Uterus (tissue), 4 donors: ENCODE data around the gene ARHGAP5. TPM values are rescaled to one million over a fixed set of nuclear protein-coding genes. Genes with fewer than 3 reads are reported as not detected.

Source experiments
- DNase-seq, 2 donors: peaks; one replicate each; pipeline ENCODE4 v3.0.0-alpha.2; 2019 to 2020
- H3K27ac ChIP-seq, 2 donors: fragments of 200-600 bp; sonication (generic); 1 replicate in 1 of 2; 2 replicates in 1 of 2; pipeline ENCODE4 v1.5.1; 2016 to 2018
- H3K27me3 ChIP-seq, 2 donors: fragments of 200-600 bp; sonication (generic); one replicate each; pipeline ENCODE4 v1.5.1; 2018 to 2019; ENCODE audit warnings: control low read depth in 1 of 2
- H3K36me3 ChIP-seq, 2 donors: fragments of 200-600 bp; sonication (generic); one replicate each; pipeline ENCODE4 v1.5.1; 2019; ENCODE audit warnings: control low read depth in 1 of 2
- H3K4me1 ChIP-seq, 2 donors: fragments of 200-600 bp; sonication (generic); one replicate each; pipeline ENCODE4 v1.5.1; 2018 to 2019; ENCODE audit warnings: control low read depth in 1 of 2
- H3K4me3 ChIP-seq, 2 donors: fragments of 200-600 bp; sonication (generic); 1 replicate in 1 of 2; 2 replicates in 1 of 2; pipeline ENCODE4 v1.5.1; 2018 to 2019; ENCODE audit warnings: mild to moderate bottlenecking in 1 of 2
- H3K9me3 ChIP-seq, 2 donors: fragments of 200-600 bp; sonication (generic); one replicate each; pipeline ENCODE4 v1.5.1; 2019; ENCODE audit warnings: control low read depth in 1 of 2
- CTCF ChIP-seq, 4 experiments: fragments of 200-600 bp in 2 of 4; fragments of 450-650 bp in 2 of 4; sonication (generic) in 2 of 4; IDR thresholded peaks; one replicate each; pipeline ENCODE4 v1.5.1; 2016 to 2019; ENCODE audit warnings: antibody characterized with exemption in 4 of 4, mild to moderate bottlenecking in 2 of 4, moderate library complexity in 1 of 4
- POLR2A ChIP-seq, 2 donors: fragments of 450-650 bp; IDR thresholded peaks; one replicate each; pipeline ENCODE4 v1.6.1; 2016; ENCODE audit warnings: antibody characterized with exemption in 2 of 2, mild to moderate bottlenecking in 1 of 2, moderate library complexity in 1 of 2
- intact Hi-C: fragments of 100-400 bp; cut with DNase I; formaldehyde crosslinking; loops from one replicate; pipeline ENCODE4 v1.15.1; 2023; ENCODE audit warnings: low total_unique reads
- total RNA-seq, 4 donors: library from RNA; depleted of rRNA in 3 of 4; stranded (reverse); fragments of >200 nt in 3 of 4; gene quantifications; one replicate each; pipeline versions ENCODE4 v1.1.0 to v1.2.4, GENCODE V29; 2014 to 2023
- donor health status: DM: yes; HTN: yes; CAD: no.

ARHGAP5 gene
- total RNA-seq, 4 donors from 2014 or later = 83.8 to 298 (median 159) TPM

GRCh38 chr14:32190673-32191072 is 113.6 kb downstream of the ARHGAP5 start:
- H3K4me1 ChIP-seq = no peaks in the 10 kb centered on the region
- no peak for TF ChIP-seq CTCF (IDR thresholded peaks at IDR 0.05)
- no peak for TF ChIP-seq POLR2A (IDR thresholded peaks at IDR 0.05)
- H3K27me3 ChIP-seq = no peaks in the 10 kb centered on the region
- DNase-seq = no peak
- H3K27ac ChIP-seq = no peak overlapping the region
- intact Hi-C loops = no loop called here
- H3K36me3 ChIP-seq = no peaks in the 10 kb centered on the region
- no peak overlapping the region for H3K4me3 ChIP-seq
- H3K9me3 ChIP-seq = no peaks in the 10 kb centered on the region

DNA sequence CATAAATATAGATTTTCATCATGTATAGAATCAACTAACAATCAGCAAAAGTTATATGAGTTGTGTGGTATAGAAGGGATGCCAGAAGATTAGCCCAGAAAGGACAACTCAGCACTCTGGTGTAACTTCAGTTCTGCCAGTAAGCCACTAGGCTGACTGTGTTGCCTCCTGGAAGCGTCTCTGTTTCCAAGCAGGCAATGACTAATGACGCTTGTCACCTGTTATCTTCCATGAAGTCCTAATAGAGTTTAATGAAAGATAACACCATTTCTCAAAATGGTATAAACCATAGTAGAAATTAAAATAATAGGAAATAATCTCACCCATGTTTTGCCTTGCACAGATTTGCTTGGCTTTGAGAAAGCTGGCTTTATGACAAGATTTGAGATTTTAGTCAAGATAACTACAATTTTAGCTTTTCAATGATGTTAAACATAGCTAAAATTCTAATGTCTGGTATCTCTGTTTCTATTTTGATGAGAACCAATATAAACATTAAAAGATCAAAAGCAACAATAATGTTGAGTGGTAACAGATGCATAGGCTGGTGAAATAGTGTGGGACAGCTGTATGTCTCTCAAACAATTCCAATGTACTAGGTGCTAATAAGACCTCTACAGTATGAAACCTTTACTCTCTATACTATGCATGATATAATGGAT is 115.7 kb downstream of the ARHGAP5 start:
- no peak overlapping the region for H3K27ac ChIP-seq
- no peak for DNase-seq
- H3K4me1 ChIP-seq = no peaks in the 10 kb centered on the region
- intact Hi-C loops = no loop called here
- H3K36me3 ChIP-seq = no peaks in the 10 kb centered on the region
- H3K9me3 ChIP-seq = no peaks in the 10 kb centered on the region
- no peak for TF ChIP-seq CTCF (IDR thresholded peaks at IDR 0.05)
- H3K4me3 ChIP-seq = no peak overlapping the region
- no peaks in the 10 kb centered on the region for H3K27me3 ChIP-seq

- H3K4me1 ChIP-seq = no peaks in the 10 kb centered on the region
- no peak for DNase-seq
- intact Hi-C loops = no loop called here
- no peaks in the 10 kb centered on the region for H3K9me3 ChIP-seq
- no peak for TF ChIP-seq POLR2A (IDR thresholded peaks at IDR 0.05)
- TF ChIP-seq CTCF (IDR thresholded peaks at IDR 0.05) = no peak
- H3K4me3 ChIP-seq = no peak overlapping the region
- H3K36me3 ChIP-seq = no peaks in the 10 kb centered on the region
- H3K27me3 ChIP-seq = no peaks in the 10 kb centered on the region
- no peak overlapping the region for H3K27ac ChIP-seq
Measured at GRCh38 chr14:32193532-32193931, 116.4 kb downstream of the ARHGAP5 start.

- Histone ChIP-seq H3K9me3 (no peaks in the 10 kb centered on the region), H3K27me3 (no peaks in the 10 kb centered on the region), H3K4me3 (no peak overlapping the region), H3K36me3 (no peaks in the 10 kb centered on the region), H3K27ac (no peak overlapping the region), H3K4me1 (no peaks in the 10 kb centered on the region)
- no peak for DNase-seq
- intact Hi-C loops = no loop called here
- TF ChIP-seq CTCF (IDR thresholded peaks at IDR 0.05) (no peak), POLR2A (IDR thresholded peaks at IDR 0.05) (no peak)
Measured at GRCh38 chr14:32195636-32196035, 118.5 kb downstream of the ARHGAP5 start.

DNA sequence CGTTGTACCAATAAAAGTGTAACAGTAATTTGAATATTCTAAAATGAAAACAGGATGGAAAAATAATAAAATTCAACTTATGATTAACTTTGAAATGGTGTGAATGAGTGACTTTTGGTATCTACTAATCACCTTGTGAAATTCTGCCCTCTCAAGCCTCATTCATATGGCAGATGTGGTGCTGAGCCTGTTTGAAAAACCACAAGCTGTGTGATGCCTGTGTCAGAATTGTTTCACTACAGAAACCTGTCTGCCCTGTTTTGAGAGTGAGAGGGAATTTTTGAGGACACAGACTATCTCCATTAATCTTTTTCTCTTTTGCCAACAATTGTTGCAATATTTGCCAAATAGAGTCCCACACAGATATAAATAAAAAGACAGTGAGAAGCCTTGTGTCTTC is 120.8 kb downstream of the ARHGAP5 start:
- DNase-seq = no peak
- H3K27me3 ChIP-seq = no peaks in the 10 kb centered on the region
- intact Hi-C loops = no loop called here
- no peak overlapping the region for H3K27ac ChIP-seq
- H3K4me3 ChIP-seq = no peak overlapping the region
- TF ChIP-seq CTCF (IDR thresholded peaks at IDR 0.05) (no peak), POLR2A (IDR thresholded peaks at IDR 0.05) (no peak)
- no peaks in the 10 kb centered on the region for H3K9me3 ChIP-seq
- no peaks in the 10 kb centered on the region for H3K36me3 ChIP-seq
- no peaks in the 10 kb centered on the region for H3K4me1 ChIP-seq
